GM10248 (cell line): Measurements from ENCODE around the gene TPO.
"Not testable (repeated sequence)": the region's sequence is repeated elsewhere in the genome, so short reads cannot be mapped to it uniquely, and the experiment has no call there.

Experiments
- CTCF ChIA-PET: fragments of 300-600 bp; sonication (Branson Sonifier 250); formaldehyde crosslinking; extraction: SDS; loops from one replicate; lab custom pipeline; 2021; ENCODE audit warnings: antibody characterized with exemption; lab: Yijun Ruan, JAX
- POLR2A ChIA-PET: fragments of 350-650 bp; sonication (Branson Sonifier 250); formaldehyde crosslinking; extraction: SDS; loops from one replicate; lab custom pipeline; 2020; ENCODE audit warnings: antibody characterized with exemption; lab: Yijun Ruan, JAX
- DNase-seq: peaks from one replicate; pipeline ENCODE4 v3.0.0; 2012; ENCODE audit errors: extremely low spot score
- TF ChIP-seq, protein P1 (sequence below): IDR thresholded peaks from 2 replicates; pipeline ENCODE4 v1.5.1; 2012; ENCODE audit warnings: mild to moderate bottlenecking, low read depth; ENCODE audit errors: extremely low read depth, missing control alignments, control extremely low read depth

TPO gene

DNA sequence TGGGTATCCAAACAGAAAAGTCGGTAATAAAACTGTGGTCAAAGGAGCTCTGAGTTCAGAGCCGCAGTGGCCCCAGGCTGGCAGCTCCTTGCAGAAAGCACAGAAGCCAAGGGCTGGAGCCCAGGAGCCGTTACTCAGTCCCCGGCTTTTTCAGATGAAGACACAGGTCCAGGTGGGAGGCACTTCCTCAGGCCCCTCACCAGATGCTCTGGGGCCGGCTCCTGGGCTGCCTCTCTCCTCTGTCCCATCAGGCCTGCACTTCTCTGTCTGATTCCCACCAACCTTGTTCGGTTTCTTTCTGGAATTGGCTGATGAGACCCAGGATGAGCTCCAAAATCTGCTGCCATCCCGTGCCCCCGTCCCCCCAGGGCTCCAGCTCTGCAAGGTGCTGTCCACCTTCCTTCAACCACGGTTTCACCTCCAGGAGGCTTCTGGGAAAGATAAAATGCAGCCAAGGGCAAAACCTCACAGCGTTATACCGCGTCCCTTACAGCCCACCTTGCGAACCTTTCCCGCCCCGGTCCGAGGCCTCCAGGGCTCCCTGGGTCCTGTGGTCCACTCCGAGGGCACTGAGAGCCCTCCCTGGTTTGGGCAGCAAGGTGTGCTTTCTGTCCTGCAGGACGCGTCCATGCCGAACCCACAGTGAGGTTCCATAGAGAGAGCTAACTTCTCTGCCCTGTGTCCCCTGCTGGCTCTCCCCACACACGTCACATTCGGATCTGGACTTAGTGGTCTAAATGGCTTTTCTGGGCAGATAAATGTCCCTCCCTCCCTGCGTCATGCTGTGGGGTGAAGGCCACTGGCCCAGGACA lies 102.9 kb downstream of the TPO start:
- no peak for DNase-seq
- ChIA-PET POLR2A (no interaction called here), CTCF (interaction anchor here (1.5 kb wide), 1 partner anchor 30 kb away, joined by 3 read pairs; no protein-coding TSS in a partner anchor)
- TF ChIP-seq, protein P1, sequence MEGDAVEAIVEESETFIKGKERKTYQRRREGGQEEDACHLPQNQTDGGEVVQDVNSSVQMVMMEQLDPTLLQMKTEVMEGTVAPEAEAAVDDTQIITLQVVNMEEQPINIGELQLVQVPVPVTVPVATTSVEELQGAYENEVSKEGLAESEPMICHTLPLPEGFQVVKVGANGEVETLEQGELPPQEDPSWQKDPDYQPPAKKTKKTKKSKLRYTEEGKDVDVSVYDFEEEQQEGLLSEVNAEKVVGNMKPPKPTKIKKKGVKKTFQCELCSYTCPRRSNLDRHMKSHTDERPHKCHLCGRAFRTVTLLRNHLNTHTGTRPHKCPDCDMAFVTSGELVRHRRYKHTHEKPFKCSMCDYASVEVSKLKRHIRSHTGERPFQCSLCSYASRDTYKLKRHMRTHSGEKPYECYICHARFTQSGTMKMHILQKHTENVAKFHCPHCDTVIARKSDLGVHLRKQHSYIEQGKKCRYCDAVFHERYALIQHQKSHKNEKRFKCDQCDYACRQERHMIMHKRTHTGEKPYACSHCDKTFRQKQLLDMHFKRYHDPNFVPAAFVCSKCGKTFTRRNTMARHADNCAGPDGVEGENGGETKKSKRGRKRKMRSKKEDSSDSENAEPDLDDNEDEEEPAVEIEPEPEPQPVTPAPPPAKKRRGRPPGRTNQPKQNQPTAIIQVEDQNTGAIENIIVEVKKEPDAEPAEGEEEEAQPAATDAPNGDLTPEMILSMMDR: no peak

DNA sequence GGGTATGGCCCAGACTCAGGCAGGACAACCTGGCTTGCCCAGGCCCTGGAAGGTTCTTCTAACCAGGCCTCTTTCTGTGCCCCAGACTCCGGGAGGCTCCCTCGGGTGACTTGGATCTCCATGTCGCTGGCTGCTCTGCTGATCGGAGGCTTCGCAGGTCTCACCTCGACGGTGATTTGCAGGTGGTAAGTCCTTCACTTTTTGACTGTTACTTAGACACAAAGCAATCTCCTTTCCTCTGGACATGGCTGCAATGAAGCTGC lies 103.5 kb downstream of the TPO start:
- TF ChIP-seq, protein P1: no peak
- CTCF ChIA-PET: no interaction called here
- POLR2A ChIA-PET: no interaction called here
- no peak for DNase-seq

DNA sequence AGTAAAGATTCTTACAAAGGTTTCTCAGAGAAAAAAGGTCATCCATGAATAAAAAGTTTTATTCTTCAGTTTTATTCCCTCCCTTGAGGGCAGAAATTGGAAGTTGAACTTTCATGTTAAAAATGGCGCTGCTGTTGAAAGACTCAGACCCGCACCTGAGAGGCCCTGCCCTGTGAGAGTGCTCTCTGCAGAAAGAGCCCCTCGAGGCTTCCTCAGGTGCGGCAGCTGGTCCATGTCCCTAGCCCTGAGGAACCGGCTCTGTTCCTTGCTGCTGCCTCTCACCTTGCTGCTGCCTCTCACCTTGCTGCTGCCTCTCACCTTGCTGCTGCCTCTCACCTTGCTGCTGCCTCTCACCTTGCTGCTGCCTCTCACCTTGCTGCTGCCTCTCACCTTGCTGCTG lies 104.0 kb downstream of the TPO start:
- CTCF ChIA-PET, DNase-seq, POLR2A ChIA-PET: not testable (repeated sequence)

DNA sequence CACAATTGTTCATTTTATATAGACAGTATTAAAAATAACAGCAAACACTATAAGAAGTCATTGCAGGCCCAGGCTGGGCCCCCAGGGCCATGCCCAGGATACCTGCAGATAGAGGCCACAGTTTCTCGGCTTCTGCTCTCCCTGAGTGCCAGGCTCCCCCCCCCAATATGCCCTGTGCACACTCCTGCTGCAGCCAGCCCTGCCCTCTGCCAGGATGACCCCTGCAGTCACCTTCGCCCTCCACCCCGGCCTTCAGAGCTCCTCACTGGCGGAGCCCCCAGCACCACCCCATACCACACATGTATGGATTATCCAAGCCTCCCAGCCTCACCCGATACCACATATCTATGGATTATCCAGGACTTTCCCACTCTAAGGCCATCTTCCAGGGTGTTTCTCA lies 104.5 kb downstream of the TPO start:
- ChIA-PET POLR2A (no interaction called here), CTCF (no interaction called here)
- no peak for DNase-seq
- TF ChIP-seq, protein P1: no peak

DNA sequence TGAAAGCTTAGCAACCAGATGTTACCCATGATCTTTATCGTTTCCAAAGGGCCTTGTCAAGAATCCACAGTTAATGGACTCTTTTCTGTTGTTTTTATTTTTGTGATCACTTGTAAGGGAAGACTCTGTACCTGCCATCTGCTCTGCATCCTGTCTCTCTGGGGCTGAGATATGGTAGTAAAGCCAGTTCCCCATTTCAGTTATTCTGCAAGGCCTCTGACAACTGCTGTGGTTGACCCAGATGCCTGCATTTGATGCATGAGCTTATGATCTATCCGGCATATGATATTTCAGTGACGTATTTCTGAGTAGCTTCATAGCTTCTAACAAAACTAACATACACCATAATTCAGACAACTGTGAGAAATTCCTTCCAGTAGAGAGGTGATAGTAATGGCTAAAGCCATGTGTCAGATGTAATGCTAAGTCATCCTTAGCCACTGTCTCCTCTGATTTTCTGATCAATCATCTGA lies 105.1 kb downstream of the TPO start:
- DNase-seq: no peak
- POLR2A ChIA-PET: no interaction called here
- CTCF ChIA-PET: no interaction called here
- TF ChIP-seq, protein P1: no peak

DNA sequence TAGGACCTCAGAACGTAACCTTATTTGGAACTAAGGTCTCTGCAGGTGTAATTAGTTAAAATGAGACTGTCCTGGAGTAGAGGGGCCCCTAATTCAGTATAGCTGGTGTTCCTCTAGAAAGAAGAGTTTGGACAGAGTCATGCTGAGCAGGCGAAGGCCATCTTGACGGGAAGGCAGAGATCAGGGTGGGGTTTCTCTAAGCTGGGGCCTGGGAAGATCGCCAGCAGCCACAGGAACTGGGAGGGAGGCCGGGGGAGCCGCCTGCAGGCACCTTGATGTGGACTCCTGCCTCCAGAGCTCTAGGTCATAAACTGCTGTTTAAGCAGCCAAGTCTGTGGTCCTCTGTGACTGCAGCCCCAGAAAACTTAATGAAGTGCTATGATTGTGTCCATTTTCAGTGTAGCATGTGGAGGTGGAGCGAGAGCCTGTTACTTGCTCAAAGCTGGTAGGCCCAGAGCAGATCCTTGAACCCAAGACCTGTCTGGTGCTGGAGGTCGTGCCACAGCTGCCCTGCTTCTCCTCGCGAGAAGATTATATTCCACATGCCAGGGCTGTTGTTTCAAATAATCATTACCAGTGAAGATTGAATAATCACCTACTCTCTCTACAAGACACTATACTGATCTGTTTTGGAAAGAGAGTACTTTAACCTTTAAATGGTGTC lies 105.7 kb downstream of the TPO start:
- no peak for DNase-seq
- TF ChIP-seq, protein P1: no peak
- CTCF ChIA-PET: no interaction called here
- POLR2A ChIA-PET: no interaction called here
